GF-D8 (cell line): ENCODE measurements around the gene NFAT5.
"Not testable (repeated sequence)": the region's sequence is repeated elsewhere in the genome, so short reads cannot be mapped to it uniquely, and the experiment has no call there.

Experiments
- DNase-seq: peaks from one replicate; lab custom pipeline; 2025; lab: John Stamatoyannopoulos, UW

Gene NFAT5

DNA sequence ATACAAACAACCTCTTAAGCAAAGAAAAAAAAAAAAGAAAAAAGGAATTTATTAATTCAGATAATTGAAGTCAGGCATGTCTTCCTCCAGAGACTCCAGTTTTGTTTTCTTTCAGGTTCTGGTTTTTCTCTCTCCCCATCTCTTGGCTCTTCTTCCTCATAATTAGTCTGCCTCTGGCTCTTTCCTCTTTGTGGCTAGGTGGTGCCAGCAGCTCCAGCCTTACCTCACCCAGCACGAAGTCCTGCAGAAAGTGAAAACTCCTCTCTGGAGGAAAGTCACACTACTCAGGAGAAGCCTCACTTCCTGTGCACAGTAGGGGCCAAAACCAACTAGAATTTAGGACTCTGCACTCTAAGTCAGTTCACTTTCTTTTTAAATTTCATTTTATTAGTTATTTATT is 10.3 kb upstream of the NFAT5 start:
- no peak for DNase-seq

- DNase-seq = no peak
Observed at GRCh38 chr16:69555867-69556266, 9.9 kb upstream of the NFAT5 start.

DNA sequence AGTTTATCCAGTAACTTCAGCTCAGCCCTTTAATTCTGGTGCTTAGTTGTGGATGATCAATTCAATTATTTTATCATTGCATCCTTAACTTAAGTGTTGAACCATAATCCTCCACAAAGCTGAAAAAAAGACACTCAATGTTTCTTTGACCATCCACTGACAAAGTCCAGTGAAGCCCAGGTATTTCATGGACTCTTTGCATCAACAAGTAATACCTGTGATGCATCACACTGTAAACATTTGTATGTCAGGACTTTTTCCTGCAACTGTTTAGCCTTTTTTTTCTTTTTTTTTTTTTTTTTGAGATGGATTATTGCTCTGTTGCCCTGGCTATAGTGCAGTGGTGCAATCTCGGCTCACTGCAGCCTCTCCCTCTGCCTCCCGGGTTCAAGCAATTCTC is 6.6 kb upstream of the NFAT5 start:
- DNase-seq = no peak

DNA sequence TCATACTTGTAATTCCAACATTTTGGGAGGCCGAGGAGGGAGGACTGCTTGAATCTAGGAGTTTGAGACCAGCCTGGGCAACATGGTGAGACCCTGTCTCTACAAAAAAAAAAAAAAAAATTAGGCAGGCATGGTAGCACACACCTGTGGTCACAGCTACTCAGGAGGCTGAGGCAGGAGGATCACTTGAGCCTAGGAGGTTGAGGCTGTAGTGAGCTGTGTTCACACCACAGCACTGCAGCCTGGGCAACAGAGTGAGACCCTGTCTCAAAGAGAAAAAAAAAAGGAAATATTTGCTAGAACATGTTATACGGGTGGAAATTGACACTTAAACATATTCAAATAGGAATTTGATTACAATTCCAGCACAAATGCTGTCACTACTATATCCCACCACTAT is 4.4 kb upstream of the NFAT5 start:
- DNase-seq = not testable (repeated sequence)

- no peak for DNase-seq
Observed at GRCh38 chr16:69561901-69562300, 3.9 kb upstream of the NFAT5 start.

- DNase-seq = no peak
Observed at GRCh38 chr16:69562813-69563212, 3.0 kb upstream of the NFAT5 start.

GRCh38 chr16:69563605-69564580 is 1.9 kb upstream of the NFAT5 start:
- peak; percentile 86 for DNase-seq

DNA sequence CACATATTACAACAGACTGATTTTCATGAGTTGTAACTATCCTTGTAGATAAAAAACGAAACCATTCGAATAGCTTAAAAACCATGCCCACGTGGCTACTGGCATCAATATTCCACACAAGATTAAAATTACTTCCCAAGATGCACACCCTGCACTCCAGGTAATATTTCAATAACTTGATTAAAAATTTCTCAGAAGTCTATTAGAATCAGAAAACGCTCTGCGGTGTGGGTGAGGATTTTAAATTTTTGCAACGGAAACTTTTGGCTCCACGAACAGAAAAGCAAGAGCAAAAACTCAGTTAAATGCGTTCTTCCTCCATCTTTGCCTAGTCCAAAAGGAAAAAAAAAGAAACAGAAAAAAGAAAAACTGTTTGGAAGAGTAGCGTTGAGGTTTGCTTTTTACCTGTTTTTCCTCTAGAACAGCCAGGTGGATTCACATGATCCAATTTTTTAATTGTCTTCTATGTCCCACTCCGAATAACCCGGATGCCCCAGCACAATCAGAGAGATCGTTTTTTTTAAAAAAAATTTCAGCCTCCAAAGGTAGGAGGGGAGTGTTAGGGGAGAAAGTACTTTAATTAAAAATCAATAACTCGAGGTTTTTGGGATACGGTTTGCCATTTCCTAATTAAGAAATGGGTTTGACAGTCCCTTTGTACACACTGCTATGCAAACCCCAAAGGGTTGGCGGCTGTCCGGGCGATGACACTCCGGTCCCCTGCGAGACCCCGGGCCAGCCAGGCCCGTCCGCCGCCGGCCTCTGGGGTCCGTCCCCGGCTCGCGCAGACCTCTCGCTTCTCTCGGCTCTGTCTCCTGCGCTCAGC is 708 bp upstream of the NFAT5 start:
- DNase-seq = no peak

DNA sequence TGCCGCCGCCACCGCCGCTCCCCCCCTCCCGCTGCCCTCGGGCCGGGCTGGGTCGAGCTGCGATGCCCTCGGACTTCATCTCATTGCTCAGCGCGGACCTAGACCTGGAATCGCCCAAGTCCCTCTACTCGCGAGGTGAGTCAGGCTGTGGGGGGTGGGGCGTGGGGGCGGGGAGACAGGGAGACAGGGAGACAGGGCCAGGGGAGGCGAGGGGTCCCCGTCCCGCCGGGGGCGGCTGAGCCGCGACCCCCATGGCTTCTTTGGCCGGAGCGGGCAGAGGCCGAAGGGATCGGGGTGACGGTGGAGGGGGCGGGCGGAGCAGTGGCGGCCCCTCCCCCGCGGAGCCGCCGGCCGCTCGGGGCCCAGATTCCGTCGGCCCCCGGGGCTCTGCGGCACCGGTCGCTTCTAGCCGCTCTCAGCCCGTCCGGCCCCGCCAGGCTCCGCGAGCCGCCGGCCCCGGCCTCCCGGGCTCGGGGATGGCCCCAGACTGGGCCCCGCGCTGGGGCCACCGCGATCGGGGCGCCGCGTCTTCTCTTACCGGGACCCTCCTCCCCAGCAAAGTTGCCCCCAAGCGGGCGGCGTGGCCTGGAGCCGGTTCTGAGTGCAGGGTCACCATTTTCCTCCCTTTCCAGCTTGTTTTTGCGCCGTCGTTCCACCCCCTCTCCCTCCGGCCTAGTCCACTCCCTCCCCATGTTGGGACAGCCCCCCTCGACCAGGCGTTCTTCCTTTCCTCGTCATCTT is 644 bp downstream of the NFAT5 start:
- DNase-seq = no peak

DNA sequence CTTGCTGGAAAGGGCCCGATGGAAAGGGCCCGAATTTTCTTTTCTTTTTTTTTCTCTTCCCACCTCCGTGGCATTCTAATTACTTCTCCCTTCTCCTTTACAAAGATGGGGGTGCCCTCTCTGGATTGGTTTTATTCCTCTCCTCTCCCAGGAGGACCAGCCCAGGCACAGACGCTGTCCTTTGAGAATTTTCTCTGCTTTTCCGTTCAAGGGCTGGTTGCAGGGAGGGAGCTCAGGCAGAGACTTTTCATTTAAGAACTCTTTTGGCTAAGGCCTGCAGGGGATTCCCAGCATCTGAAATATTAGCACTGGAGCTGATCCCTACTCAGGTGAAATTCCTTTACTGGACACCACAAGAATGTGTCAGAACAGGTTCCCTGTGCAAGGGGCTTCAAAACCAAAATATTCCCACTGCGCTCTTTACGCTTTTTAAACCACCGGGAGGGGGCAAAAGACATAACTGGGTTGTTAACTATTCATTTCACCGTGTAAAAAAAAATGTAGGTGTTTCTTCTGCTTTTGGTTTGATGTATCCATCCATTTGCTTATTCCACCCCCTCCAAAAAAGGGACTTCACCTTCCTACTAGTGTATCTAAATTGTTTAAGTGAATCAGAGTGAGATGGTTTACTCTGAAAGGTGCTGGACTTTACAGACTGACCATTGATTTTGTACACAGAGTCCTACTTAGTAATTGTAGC is 1.4 kb downstream of the NFAT5 start:
- DNase-seq = no peak

DNA sequence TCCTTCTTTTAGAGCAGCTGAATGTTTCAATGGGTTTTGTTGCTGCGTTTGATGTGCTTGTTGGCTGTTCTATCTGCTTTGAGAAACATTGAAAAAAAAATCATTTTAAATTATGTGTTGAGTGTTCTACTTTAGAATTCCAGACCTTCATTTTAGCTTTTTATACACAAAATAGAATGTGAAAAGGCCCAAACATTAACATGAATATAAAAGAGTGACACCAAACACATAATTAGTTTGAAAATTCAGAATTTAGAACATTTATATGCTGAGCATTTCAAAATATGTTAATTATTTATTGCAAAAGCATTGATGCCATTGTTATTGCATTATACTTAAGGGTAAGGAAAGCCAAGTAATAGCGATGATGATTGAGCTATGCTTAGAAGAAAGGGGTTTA is 2.9 kb downstream of the NFAT5 start:
- no peak for DNase-seq

GRCh38 chr16:69578771-69579170 is 13.0 kb downstream of the NFAT5 start:
- DNase-seq = not testable (repeated sequence)

DNA sequence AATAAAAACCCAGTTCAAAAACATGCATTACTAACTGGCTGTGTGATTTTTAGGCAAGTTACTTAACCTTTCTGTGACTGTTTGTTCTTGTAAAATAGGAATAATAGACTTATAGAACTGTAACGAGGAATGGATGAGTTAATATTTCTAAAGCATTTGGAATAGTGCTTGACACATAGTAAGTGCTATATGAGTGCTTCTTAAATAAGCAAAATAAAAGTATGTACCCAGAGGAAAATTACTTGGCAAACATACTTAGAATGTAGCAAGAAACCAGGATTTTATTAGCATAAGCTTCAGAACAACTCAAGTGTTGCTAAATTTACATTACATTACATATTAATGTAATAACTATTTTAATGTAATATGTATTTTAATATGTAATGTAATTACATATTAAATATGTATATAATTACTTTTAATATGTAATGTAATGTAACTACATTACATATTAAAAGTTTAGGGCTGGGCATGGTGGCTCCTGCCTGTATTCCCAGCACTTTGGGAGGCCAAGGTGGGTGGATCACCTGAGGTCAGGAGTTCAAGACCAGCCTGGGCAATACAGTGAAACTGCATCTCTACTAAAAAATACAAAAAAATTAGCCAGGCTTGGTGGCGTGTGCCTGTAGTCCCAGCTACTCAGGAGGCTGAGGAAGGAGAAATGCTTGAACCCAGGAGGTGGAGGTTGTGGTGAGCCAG is 14.2 kb downstream of the NFAT5 start:
- no peak for DNase-seq

DNA sequence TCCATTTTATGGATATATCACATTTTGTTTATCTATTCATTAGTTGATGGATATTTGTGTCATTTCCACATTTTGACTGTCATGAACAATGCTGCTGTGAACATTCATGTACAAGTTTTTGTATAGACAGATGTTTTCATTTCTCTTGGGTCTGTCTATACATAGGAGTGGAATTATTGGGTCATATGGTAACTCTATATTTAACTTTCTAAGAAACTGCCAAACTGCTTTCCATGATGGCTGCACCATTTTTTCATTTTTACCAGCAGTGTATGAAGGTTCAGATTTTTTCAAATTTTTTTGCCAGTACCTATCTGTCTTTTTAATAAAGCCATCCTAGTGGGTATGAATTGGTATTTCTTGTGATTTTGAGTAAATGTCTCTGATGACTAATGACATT is 15.5 kb downstream of the NFAT5 start:
- no peak for DNase-seq

- not testable (repeated sequence) for DNase-seq
Observed at GRCh38 chr16:69584493-69584892, 18.7 kb downstream of the NFAT5 start.

GRCh38 chr16:69589434-69590269 is 23.9 kb downstream of the NFAT5 start:
- no peak for DNase-seq

DNA sequence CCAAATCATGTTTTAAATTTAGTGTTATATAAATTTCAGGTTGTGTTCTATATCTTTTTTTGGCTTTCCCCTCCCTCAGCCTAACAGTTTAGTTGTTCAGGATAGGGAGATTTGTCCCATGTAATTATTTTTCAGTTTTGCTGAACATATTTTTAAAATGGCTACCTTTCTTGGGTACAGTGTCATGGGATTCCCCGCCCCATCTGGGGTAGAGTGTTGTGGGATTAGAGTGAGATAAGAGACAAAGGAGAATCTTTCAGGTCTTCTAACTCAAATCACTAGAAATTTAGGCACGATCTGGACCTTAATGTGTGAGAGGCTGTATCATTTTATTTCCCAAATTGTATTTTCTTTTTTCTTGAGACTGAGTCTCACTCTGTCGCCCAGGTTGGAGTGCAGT is 24.8 kb downstream of the NFAT5 start:
- DNase-seq = no peak

- DNase-seq = no peak
Observed at GRCh38 chr16:69593751-69594255, 28.0 kb downstream of the NFAT5 start.

DNA sequence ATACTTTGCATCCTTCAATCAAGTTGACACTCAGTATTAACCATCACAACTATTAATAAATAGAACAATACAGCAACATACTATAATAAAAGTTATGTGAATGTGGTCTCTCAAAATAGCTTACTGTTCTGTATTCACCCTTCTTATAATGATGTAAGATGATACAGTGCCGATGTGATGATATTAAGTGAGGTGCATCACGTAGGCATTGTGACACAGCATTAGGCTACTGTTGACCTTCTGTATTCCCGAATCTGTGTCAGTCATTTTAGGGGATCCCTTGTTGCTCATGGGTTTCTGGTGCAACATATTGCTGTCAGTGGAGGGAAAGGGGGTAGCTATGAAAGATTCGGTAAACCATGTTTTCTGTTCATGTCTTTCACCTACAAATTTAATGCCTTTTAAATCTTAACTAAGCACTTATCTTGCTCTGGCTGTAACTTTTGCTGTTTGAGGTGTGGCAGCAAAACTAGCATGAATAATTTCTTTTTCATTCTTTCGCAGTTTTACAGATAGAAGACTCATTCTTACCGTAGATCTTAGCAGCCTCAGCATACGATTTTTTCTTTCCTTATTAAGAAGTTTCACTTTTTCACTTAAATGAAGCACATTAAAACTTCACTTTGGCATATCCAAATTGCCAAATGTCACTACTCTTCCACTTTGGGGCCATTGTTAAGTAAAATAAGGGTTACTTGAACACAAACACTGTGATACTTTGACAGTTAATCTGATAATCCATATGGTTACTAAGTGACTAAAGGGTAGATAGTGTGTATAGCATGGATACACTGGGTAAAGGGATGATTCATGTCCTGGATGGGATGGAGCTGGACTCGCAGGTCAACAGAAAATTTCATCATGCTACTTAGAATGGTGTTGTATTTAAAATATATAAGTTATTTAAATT is 29.6 kb downstream of the NFAT5 start:
- no peak for DNase-seq
